Large intestine (tissue), 1 donor: ENCODE results near the gene ARFGAP2. TPM values are rescaled to one million over a fixed set of nuclear protein-coding genes. Genes with fewer than 3 reads are reported as not detected.

Experiments
- polyA plus RNA-seq: library from polyadenylated mRNA; unstranded; fragments of 120-200 nt; gene quantifications from one replicate; pipeline ENCODE4 v1.2.1, GENCODE V29; 2013

ARFGAP2 gene
- polyA plus RNA-seq, 1 donor = 74.8 TPM

Other genes starting within 250 kb of the ARFGAP2 start
- gene CSTPP1, start 240.1 kb downstream of the ARFGAP2 start, polyA plus RNA-seq = 32.9 TPM
- gene PACSIN3, start 9.6 kb upstream of the ARFGAP2 start, polyA plus RNA-seq = 44.7 TPM
- gene DDB2, start 38.1 kb upstream of the ARFGAP2 start, polyA plus RNA-seq = 30.8 TPM
- 87.3 TPM for gene ACP2, start 71.9 kb upstream of the ARFGAP2 start, polyA plus RNA-seq
- gene NR1H3, start 81.1 kb upstream of the ARFGAP2 start, polyA plus RNA-seq = 159 TPM
- 49.8 TPM for gene MADD, start 93.3 kb upstream of the ARFGAP2 start, polyA plus RNA-seq
- 0.01 TPM for gene MYBPC3, start 175.8 kb upstream of the ARFGAP2 start, polyA plus RNA-seq
- gene SPI1, start 201.7 kb upstream of the ARFGAP2 start, polyA plus RNA-seq = 10.2 TPM
- 31.3 TPM for gene SLC39A13, start 231.7 kb upstream of the ARFGAP2 start, polyA plus RNA-seq
- gene PSMC3, start 249.6 kb upstream of the ARFGAP2 start, polyA plus RNA-seq = 99.4 TPM